Smooth muscle cell (in vitro differentiated cells): Measurements from ENCODE around the gene IRAK3. TPM values are rescaled to one million over a fixed set of nuclear protein-coding genes. Genes with fewer than 3 reads are reported as not detected.

ENCODE experiments used
- DNase-seq: peaks from one replicate; lab custom pipeline; 2025; ENCODE audit not compliant: unreplicated experiment; lab: John Stamatoyannopoulos, UW
- H2AFZ ChIP-seq: fragments of 200-600 bp; sonication (generic); 2 replicates; pipeline ENCODE4 v1.6.0; 2016; ENCODE audit warnings: antibody characterized with exemption, low read depth, mild to moderate bottlenecking
- H3F3A ChIP-seq: fragments of 200-600 bp; sonication (generic); 2 replicates; pipeline ENCODE4 v1.6.0; 2017; ENCODE audit warnings: antibody characterized with exemption, low read depth
- H3K27ac ChIP-seq: fragments of 200-600 bp; sonication (generic); 2 replicates; pipeline ENCODE4 v1.5.1; 2016; ENCODE audit warnings: low read depth, mild to moderate bottlenecking
- H3K27me3 ChIP-seq: fragments of 200-600 bp; sonication (generic); 2 replicates; pipeline ENCODE4 v1.6.1; 2016; ENCODE audit warnings: low read depth, mild to moderate bottlenecking
- H3K36me3 ChIP-seq: fragments of 200-600 bp; sonication (generic); 2 replicates; pipeline ENCODE4 v1.5.1; 2016; ENCODE audit warnings: low read depth
- H3K4me1 ChIP-seq: fragments of 200-600 bp; sonication (generic); 2 replicates; pipeline ENCODE4 v1.5.1; 2016; ENCODE audit warnings: low read depth
- H3K4me2 ChIP-seq: fragments of 200-600 bp; sonication (generic); 2 replicates; pipeline ENCODE4 v1.6.0; 2016; ENCODE audit warnings: mild to moderate bottlenecking
- H3K4me3 ChIP-seq: fragments of 200-600 bp; sonication (generic); 2 replicates; pipeline ENCODE4 v1.5.1; 2016; ENCODE audit warnings: mild to moderate bottlenecking
- H3K79me2 ChIP-seq: fragments of 200-600 bp; sonication (generic); 2 replicates; pipeline ENCODE4 v1.6.0; 2016; ENCODE audit warnings: low read depth, mild to moderate bottlenecking
- H3K9ac ChIP-seq: fragments of 200-600 bp; sonication (generic); 2 replicates; pipeline ENCODE4 v1.6.0; 2016; ENCODE audit warnings: low read depth
- H3K9me3 ChIP-seq: fragments of 200-600 bp; sonication (generic); replicated peaks from 2 replicates; pipeline ENCODE4 v1.5.1; 2016; ENCODE audit warnings: low read depth
- H4K20me1 ChIP-seq: fragments of 200-600 bp; sonication (generic); 2 replicates; pipeline ENCODE4 v1.6.0; 2016; ENCODE audit warnings: low read depth
- WGBS: methylation state at CpG from one replicate; pipeline ENCODE4 v1.1.7; 2016; ENCODE audit warnings: low lambda C conversion rate; 5-methylcytosine and 5-hydroxymethylcytosine counted together
- polyA plus RNA-seq: library from polyadenylated mRNA; unstranded; fragments of >200 nt; fragmentation: Nextera tagmentation; extraction: Ambion mirVana; gene quantifications from 2 replicates; pipeline ENCODE4 v1.2.1, GENCODE V29; 2016
- total RNA-seq: library from RNA; depleted of rRNA; stranded (reverse); fragments of >200 nt; gene quantifications from 2 replicates; pipeline ENCODE4 v1.2.3, GENCODE V29; 2014
- TF ChIP-seq, protein P1 (sequence below): fragments of 200-600 bp; sonication (generic); IDR thresholded peaks from 2 replicates; pipeline ENCODE4 v1.5.1; 2017; ENCODE audit warnings: borderline replicate concordance, mild to moderate bottlenecking, antibody characterized with exemption; ENCODE audit not compliant: insufficient read depth, poor library complexity, severe bottlenecking

The IRAK3 gene
- total and polyA plus RNA-seq, 2 experiments from 2014 or later, result 2.4 to 5.3 TPM

DNA sequence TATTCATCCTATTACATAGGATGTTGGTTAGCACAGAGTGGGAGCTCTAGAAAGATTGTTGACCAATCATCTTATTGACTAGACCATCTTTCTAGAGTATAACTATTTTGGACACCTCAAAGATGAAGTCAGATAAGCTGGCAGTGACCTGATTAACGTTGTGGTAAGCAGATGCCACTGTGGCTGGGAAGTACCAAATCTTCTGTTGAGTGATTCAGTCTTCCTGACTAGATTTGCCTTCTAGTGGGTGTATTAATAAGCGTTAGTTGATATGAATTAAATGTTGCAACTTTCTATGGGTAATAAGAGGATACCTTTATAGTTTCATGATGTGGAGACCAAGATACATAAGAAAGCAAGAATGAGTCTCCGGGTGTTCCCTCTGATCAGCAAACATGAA lies 62.0 kb downstream of the IRAK3 start:
- Histone ChIP-seq H3K4me2 (no peak overlapping the region), H3K9me3 (no peaks in the 10 kb centered on the region), H3K27me3 (peaks cover 10% of the 10 kb centered on the region), H3K27ac (no peak overlapping the region), H3K4me3 (no peak overlapping the region), H3K36me3 (no peaks in the 10 kb centered on the region), H3K79me2 (no peaks in the 10 kb centered on the region), H3K4me1 (no peaks in the 10 kb centered on the region), H3F3A (no peaks in the 10 kb centered on the region), H2AFZ (no peak overlapping the region), H4K20me1 (no peaks in the 10 kb centered on the region), H3K9ac (no peak overlapping the region)
- no peak for DNase-seq
- WGBS, result 89% methylated on average over 3 of the region's 3 CpGs
- TF ChIP-seq, protein P1, sequence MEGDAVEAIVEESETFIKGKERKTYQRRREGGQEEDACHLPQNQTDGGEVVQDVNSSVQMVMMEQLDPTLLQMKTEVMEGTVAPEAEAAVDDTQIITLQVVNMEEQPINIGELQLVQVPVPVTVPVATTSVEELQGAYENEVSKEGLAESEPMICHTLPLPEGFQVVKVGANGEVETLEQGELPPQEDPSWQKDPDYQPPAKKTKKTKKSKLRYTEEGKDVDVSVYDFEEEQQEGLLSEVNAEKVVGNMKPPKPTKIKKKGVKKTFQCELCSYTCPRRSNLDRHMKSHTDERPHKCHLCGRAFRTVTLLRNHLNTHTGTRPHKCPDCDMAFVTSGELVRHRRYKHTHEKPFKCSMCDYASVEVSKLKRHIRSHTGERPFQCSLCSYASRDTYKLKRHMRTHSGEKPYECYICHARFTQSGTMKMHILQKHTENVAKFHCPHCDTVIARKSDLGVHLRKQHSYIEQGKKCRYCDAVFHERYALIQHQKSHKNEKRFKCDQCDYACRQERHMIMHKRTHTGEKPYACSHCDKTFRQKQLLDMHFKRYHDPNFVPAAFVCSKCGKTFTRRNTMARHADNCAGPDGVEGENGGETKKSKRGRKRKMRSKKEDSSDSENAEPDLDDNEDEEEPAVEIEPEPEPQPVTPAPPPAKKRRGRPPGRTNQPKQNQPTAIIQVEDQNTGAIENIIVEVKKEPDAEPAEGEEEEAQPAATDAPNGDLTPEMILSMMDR, result no peak

DNA sequence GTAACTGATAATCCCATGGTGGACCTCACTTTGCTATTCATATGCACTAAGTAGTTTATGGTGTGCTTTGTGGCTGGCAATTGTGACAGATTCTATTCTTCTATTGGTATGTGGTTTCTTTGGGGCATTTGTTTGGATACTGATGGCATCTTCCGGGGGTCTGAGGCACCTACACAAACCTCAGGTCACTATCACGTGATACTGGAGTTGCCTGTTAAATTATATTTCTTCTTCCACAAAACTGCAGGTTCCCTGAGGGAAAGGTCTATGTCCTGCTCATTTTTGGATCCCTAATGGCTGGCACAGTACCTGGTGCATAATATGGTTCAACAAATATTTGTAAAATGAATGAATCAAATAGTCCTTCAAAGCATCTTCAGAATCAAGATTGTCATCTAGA lies 63.8 kb downstream of the IRAK3 start:
- no peak overlapping the region for H3K4me3 ChIP-seq
- H3K9me3 ChIP-seq, result no peaks in the 10 kb centered on the region
- no peak overlapping the region for H3K9ac ChIP-seq
- no peaks in the 10 kb centered on the region for H3K79me2 ChIP-seq
- H3K27me3 ChIP-seq, result peaks cover 10% of the 10 kb centered on the region
- no peak overlapping the region for H2AFZ ChIP-seq
- DNase-seq, result no peak
- TF ChIP-seq, protein P1, result no peak
- no peaks in the 10 kb centered on the region for H3K36me3 ChIP-seq
- no peak overlapping the region for H3K27ac ChIP-seq
- WGBS, result 88% methylated on average over 2 of the region's 2 CpGs
- H3K4me2 ChIP-seq, result no peak overlapping the region
- H4K20me1 ChIP-seq, result no peaks in the 10 kb centered on the region
- H3F3A ChIP-seq, result no peaks in the 10 kb centered on the region
- H3K4me1 ChIP-seq, result no peaks in the 10 kb centered on the region

DNA sequence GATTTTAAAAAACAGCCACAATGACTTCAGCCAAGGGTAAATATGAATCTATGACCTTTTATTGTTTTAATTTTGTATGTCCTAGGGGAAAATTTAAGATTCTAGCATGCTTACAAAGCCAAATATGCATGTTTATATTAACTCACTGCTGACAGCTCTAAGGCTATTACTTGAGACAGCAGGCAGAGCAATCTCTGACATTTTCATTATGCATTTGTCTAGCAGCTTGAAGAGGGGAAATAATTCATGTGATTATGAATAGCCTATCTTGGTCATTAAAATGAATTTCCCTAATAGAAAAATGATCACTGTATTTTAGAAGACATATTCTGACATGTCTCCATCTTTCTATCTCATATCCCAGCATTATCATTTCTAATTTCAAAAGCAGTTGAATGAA lies 66.7 kb downstream of the IRAK3 start:
- Histone ChIP-seq H3K27ac (no peak overlapping the region), H3K27me3 (peaks cover 10% of the 10 kb centered on the region), H3K4me2 (no peak overlapping the region), H3K9ac (no peak overlapping the region), H3K79me2 (no peaks in the 10 kb centered on the region), H4K20me1 (no peaks in the 10 kb centered on the region), H3K36me3 (no peaks in the 10 kb centered on the region), H3K4me1 (no peaks in the 10 kb centered on the region), H2AFZ (no peak overlapping the region), H3K4me3 (no peak overlapping the region), H3K9me3 (no peaks in the 10 kb centered on the region), H3F3A (no peaks in the 10 kb centered on the region)
- TF ChIP-seq, protein P1, result no peak
- DNase-seq, result no peak

DNA sequence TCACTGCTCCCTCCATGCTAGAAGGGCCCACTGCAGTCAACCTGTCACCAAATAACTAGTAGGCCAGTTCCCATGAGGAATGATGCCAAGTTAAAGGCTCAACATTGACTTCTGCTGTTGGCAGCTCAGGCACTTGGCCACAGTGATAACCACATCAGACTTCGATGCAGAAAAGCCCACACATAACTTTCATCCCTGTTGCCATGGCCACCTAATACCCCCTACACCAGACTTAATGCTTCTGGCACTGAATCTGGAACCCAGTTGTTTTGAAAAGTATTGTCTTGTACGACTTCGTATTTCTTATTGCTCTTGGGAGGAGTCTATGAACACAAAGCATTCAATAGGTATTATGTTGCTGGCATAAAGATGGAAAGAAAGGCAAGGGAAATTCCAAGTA lies 69.0 kb downstream of the IRAK3 start:
- 86% methylated on average over 3 of the region's 3 CpGs for WGBS
- TF ChIP-seq, protein P1, result no peak

More for the DNA sequence above, 69.0 kb downstream of the IRAK3 start:
- H3K4me2 ChIP-seq, result no peak overlapping the region
- H3K36me3 ChIP-seq, result no peaks in the 10 kb centered on the region
- no peaks in the 10 kb centered on the region for H4K20me1 ChIP-seq
- no peak for DNase-seq
- H3F3A ChIP-seq, result no peaks in the 10 kb centered on the region
- H3K4me3 ChIP-seq, result no peak overlapping the region
- no peaks in the 10 kb centered on the region for H3K79me2 ChIP-seq
- H3K27me3 ChIP-seq, result peaks cover 10% of the 10 kb centered on the region
- H3K9ac ChIP-seq, result no peak overlapping the region
- H2AFZ ChIP-seq, result no peak overlapping the region
- no peak overlapping the region for H3K27ac ChIP-seq
- H3K9me3 ChIP-seq, result no peaks in the 10 kb centered on the region
- no peaks in the 10 kb centered on the region for H3K4me1 ChIP-seq
